T-cell (primary cell): ENCODE measurements around the gene CTSH. TPM values are rescaled to one million over a fixed set of nuclear protein-coding genes. Genes with fewer than 3 reads are reported as not detected.

ENCODE experiments used
- ATAC-seq, 4 experiments: fragments of 200-7000 bp in 3 of 4; fragments of 150-1000 bp in 1 of 4; cut with Tn5 transposase; replicated peaks in 1 of 4; 1 replicate in 3 of 4; 2 replicates in 1 of 4; pipeline ENCODE4 v1.10.0; 2021; ENCODE audit warnings: moderate library complexity in 3 of 4, mild to moderate bottlenecking in 2 of 4, moderate number of reproducible peaks in 1 of 4
- CTCF ChIA-PET, 2 donors: fragments of 300-600 bp; sonication (Branson Sonifier 250); formaldehyde crosslinking; loops; one replicate each; lab custom pipeline; 2022; ENCODE audit warnings: antibody characterized with exemption in 2 of 2; lab: Charles Lee
- POLR2A ChIA-PET, 2 donors: fragments of 300-600 bp; sonication (Branson Sonifier 250); formaldehyde crosslinking; loops; one replicate each; lab custom pipeline; 2022; ENCODE audit warnings: antibody characterized with exemption in 2 of 2; lab: Charles Lee
- DNase-seq, 35 experiments: peaks; one replicate each; pipeline versions ENCODE4 v3.0.0 to v3.0.0-alpha.2; 2013 to 2023
- H3K27ac ChIP-seq: one replicate; pipeline ENCODE4 v1.5.1; 2013; ENCODE audit warnings: low read length
- H3K27me3 ChIP-seq, 2 experiments: replicated peaks in 1 of 2; 1 replicate in 1 of 2; 2 replicates in 1 of 2; pipeline versions ENCODE4 v1.6.1 to v1.7.0; 2013; ENCODE audit warnings: low read length in 1 of 2, mixed read lengths in 1 of 2; ENCODE audit not compliant: control insufficient read depth in 2 of 2, insufficient read depth in 2 of 2; ENCODE audit errors: extremely low read depth in 1 of 2
- H3K36me3 ChIP-seq, 2 donors: 1 replicate in 1 of 2; 2 replicates in 1 of 2; pipeline versions ENCODE4 v1.6.1 to v1.7.0; 2013; ENCODE audit warnings: low read length in 1 of 2; ENCODE audit not compliant: control insufficient read depth in 2 of 2, insufficient read depth in 1 of 2; ENCODE audit errors: extremely low read depth in 1 of 2
- H3K4me1 ChIP-seq, 2 experiments: 1 replicate in 1 of 2; 2 replicates in 1 of 2; pipeline versions ENCODE4 v1.6.1 to v1.7.0; 2013; ENCODE audit warnings: low read length in 2 of 2, mixed read lengths in 1 of 2; ENCODE audit not compliant: insufficient read depth in 2 of 2, control insufficient read depth in 1 of 2; ENCODE audit errors: extremely low read depth in 1 of 2
- H3K4me3 ChIP-seq, 2 donors: 1 replicate in 1 of 2; 2 replicates in 1 of 2; pipeline versions ENCODE4 v1.5.1 to v1.7.0; 2013; ENCODE audit warnings: mild to moderate bottlenecking in 2 of 2, low read length in 1 of 2, moderate library complexity in 1 of 2; ENCODE audit not compliant: control insufficient read depth in 1 of 2; ENCODE audit errors: extremely low read depth in 1 of 2
- H3K9me3 ChIP-seq: 2 replicates; pipeline ENCODE4 v1.7.0; 2013
- H3K27ac Mint-ChIP-seq, 2 donors: one replicate each; pipeline ENCODE4 v1.8.0; 2020 to 2021; ENCODE audit warnings: mild to moderate bottlenecking in 2 of 2, mixed read lengths in 2 of 2
- H3K27me3 Mint-ChIP-seq, 2 donors: one replicate each; pipeline ENCODE4 v1.8.0; 2021 to 2022; ENCODE audit warnings: mixed read lengths in 2 of 2
- H3K36me3 Mint-ChIP-seq: one replicate; pipeline ENCODE4 v1.8.0; 2021; ENCODE audit warnings: mixed read lengths
- H3K4me1 Mint-ChIP-seq, 3 donors: one replicate each; pipeline ENCODE4 v1.8.0; 2020 to 2022; ENCODE audit warnings: mixed read lengths in 3 of 3, mild to moderate bottlenecking in 1 of 3
- H3K4me3 Mint-ChIP-seq, 3 donors: one replicate each; pipeline ENCODE4 v1.8.0; 2020 to 2022; ENCODE audit warnings: mild to moderate bottlenecking in 3 of 3, mixed read lengths in 3 of 3, moderate library complexity in 3 of 3
- H3K9me3 Mint-ChIP-seq, 3 donors: one replicate each; pipeline ENCODE4 v1.8.0; 2020 to 2022; ENCODE audit warnings: mixed read lengths in 3 of 3
- WGBS: methylation state at CpG from one replicate; pipeline ENCODE4 v1.1.5; 2013; ENCODE audit warnings: missing lambda C conversion rate; ENCODE audit not compliant: insufficient coverage; 5-methylcytosine and 5-hydroxymethylcytosine counted together
- total RNA-seq, 35 experiments: library from RNA in 6 of 35; stranded (reverse) in 6 of 35; fragments of 120-200 nt in 1 of 35; gene quantifications; one replicate each; pipeline versions ENCODE4 v1.2.1 to v1.2.4 and lab custom pipeline; 2013 to 2026

Gene CTSH
- total RNA-seq, 5 donors from 2014 or later (not counting 1 experiment from before 2014, with no cell fraction given), result 8.5 to 49.7 (median 19.2) TPM

DNA sequence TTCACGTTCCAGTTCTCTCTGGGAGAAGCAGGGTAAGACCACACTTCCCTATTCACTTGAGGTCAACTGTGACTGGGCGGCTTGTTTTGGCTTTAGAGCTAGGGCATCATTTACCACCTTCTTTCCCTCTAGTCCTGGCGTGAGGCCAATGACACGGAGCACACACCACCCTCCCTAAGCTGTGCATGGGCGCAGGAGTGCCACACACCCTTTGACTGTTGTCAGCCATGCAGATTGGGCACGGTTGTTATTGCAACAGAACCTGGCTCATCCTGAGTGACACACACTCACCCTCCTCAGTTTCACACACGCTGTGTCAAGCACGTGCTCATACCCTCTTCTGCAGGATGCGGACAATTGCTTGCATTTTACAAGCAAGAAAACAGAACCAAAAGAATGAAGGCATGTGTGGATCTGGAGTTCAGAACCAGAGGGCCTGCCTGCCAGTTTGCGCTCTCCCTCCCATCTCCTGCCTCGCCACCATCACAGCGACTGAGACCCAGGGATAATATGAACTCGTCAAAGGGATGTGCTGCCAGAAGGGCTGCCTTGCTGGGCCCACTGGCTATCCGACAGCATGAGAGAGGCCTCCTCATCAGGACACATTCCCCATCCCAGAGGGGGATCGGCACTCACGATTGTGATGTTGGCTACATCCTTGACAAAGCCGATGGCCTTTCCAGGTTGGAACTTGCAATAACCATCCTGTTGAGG, 17.6 kb downstream of the CTSH start:
- H3K27me3 Mint-ChIP-seq, result no peaks in the 10 kb centered on the region
- Histone ChIP-seq H3K4me1 (no peaks in the 10 kb centered on the region), H3K4me3 (no peak overlapping the region), H3K36me3 (peaks cover 7 to 23% of the 10 kb centered on the region in 2 donors), H3K27me3 (no peaks in the 10 kb centered on the region), H3K9me3 (no peaks in the 10 kb centered on the region), H3K27ac (no peak overlapping the region)
- H3K36me3 Mint-ChIP-seq, result peaks cover 13% of the 10 kb centered on the region
- H3K27ac Mint-ChIP-seq, result no peak overlapping the region
- H3K9me3 Mint-ChIP-seq, result no peaks in the 10 kb centered on the region
- DNase-seq, result no peak
- ChIA-PET POLR2A (no interaction called here), CTCF (no interaction called here)
- no peak overlapping the region for H3K4me3 Mint-ChIP-seq
- WGBS, result 98% methylated on average over 11 of the region's 17 CpGs
- peaks cover 0 to 5% (median 2%) of the 10 kb centered on the region in 3 donors for H3K4me1 Mint-ChIP-seq
- no peak for ATAC-seq

DNA sequence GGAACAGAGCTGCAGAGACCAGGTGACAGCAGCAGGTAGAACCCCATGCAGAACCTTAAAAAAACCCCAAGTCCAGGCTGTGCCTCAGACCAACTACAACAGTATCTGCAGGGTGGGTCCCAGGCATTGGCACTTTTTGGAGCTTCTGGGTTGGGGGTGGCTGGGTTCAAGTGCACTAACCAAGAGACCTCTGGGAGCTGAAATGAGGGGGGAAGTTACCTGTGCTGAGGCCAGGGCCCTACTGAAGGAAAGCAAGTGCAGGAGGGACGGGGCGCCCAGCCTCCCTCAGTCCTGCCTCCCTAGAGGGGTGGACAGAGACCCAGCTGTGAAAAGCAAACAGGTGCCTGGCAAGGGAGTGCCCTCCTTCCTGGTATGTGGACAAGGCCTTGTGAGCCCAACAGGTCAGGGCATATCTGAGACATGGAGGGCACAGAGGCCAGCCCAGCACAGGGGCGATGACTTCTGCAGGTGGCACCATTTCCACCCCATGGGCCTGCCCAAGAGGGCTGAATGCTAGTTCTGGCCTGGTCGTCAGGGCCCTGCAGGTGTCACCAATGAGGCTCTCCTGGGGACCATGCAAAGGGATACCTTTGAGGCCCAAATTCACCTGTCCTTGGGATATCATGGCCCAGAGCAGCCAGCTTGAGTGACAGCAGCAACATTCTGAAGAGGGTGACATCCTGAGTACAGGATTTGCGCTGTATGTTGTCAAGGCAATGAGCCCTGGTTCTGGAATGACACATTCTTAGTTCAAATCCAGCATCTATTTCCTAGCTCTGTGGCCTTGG, 18.7 kb downstream of the CTSH start:
- H3K27ac Mint-ChIP-seq, result no peak overlapping the region
- Histone ChIP-seq H3K4me1 (no peaks in the 10 kb centered on the region), H3K4me3 (no peak overlapping the region), H3K9me3 (no peaks in the 10 kb centered on the region), H3K27me3 (no peaks in the 10 kb centered on the region), H3K36me3 (peaks cover 8 to 33% of the 10 kb centered on the region in 2 donors), H3K27ac (no peak overlapping the region)
- CTCF ChIA-PET, result no interaction called here
- H3K36me3 Mint-ChIP-seq, result peaks cover 21% of the 10 kb centered on the region
- H3K4me3 Mint-ChIP-seq, result no peak overlapping the region
- POLR2A ChIA-PET, result no interaction called here
- peaks cover 0 to 5% (median 2%) of the 10 kb centered on the region in 3 donors for H3K4me1 Mint-ChIP-seq
- ATAC-seq (peak in 1 of 4 experiments; percentile 27), DNase-seq (no peak)
- WGBS, result 97% methylated on average over 4 of the region's 5 CpGs
- no peaks in the 10 kb centered on the region for H3K9me3 Mint-ChIP-seq
- no peaks in the 10 kb centered on the region for H3K27me3 Mint-ChIP-seq

DNA sequence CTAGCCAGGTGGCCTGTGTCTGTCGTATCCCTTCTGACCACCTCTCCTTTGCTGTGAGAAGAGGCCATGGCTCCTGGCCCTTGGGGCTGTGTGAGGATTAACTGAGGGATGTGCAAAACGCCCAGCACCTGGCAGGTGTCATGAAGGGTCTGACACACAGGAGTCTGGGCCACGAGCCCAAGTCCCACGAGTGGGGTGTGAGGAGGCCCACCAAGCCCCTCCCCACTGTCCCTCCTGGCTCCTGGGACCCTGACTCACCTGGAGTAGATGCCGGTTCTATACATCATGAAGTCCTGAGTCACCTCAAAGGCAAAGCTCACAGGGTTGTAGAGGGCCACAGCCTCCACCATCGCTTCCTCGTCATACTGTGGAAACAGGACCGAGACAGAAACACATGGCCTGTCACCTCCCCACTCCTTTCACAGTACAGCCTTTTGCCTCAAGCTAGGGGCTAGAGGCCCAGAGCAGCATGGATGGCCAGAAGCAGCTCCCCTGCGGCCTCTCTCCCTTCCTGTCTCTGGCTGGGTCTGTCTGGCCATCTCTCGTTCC, 19.7 kb downstream of the CTSH start:
- Mint-ChIP-seq H3K4me3 (no peak overlapping the region), H3K27ac (no peak overlapping the region), H3K27me3 (no peaks in the 10 kb centered on the region), H3K4me1 (peaks cover 0 to 5% (median 2%) of the 10 kb centered on the region in 3 donors), H3K9me3 (no peaks in the 10 kb centered on the region), H3K36me3 (peaks cover 23% of the 10 kb centered on the region)
- WGBS, result 90% methylated on average over 7 of the region's 10 CpGs
- Histone ChIP-seq H3K27me3 (no peaks in the 10 kb centered on the region), H3K9me3 (no peaks in the 10 kb centered on the region), H3K4me3 (no peak overlapping the region), H3K27ac (no peak overlapping the region), H3K4me1 (no peaks in the 10 kb centered on the region), H3K36me3 (peaks cover 9 to 36% of the 10 kb centered on the region in 2 donors)
- DNase-seq, result no peak
- CTCF ChIA-PET, result no interaction called here
- POLR2A ChIA-PET, result no interaction called here
- no peak for ATAC-seq

DNA sequence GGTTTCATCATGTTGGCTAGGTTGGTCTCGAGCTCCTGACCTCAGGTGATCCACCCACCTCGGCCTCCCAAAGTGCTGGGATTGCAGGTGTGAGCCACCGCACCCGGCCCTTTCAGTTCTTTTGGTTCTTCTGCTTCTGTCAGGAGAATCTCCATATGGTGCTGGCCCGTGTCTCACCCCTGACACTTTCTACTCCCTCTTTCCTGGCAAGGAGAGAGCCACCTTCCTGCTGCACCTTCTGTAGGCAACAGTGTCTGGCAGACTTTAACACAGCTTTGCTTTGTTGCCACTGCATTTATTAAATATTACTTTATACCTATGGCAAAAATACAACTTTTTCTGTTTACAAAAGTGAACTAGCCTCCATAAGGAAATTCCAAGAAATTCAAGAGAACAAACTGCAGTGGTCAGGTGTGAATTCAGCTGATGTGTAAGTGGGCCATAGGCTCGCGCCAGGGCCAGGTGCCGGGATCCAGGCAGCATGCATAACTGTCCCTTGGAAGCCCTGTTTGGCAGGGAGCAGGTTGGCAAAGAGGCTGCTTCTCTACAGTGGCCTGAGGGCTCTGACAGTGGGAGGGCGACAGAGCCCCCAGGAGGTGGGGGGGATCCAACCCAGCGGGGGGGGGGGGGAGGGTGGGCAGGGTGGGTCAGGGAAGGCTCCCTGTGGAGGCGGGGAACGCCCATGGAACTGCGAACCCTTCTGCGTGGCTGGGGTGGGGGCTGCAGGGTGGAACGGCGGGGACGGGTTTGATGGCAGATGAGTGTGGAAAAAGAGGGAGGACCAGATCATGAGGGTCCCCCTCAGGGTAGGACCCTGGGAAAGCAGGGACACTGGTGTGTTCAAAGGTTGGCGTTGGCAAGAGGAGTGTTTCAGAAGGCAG, 21.1 kb downstream of the CTSH start:
- Mint-ChIP-seq H3K4me1 (peaks cover 0 to 5% (median 2%) of the 10 kb centered on the region in 3 donors), H3K36me3 (peaks cover 28% of the 10 kb centered on the region), H3K4me3 (no peak overlapping the region), H3K27me3 (no peaks in the 10 kb centered on the region), H3K9me3 (no peaks in the 10 kb centered on the region), H3K27ac (no peak overlapping the region)
- Histone ChIP-seq H3K9me3 (no peaks in the 10 kb centered on the region), H3K4me1 (no peaks in the 10 kb centered on the region), H3K4me3 (no peak overlapping the region), H3K36me3 (peaks cover 23 to 48% of the 10 kb centered on the region in 2 donors), H3K27ac (no peak overlapping the region), H3K27me3 (no peaks in the 10 kb centered on the region)
- no peak for DNase-seq
- POLR2A ChIA-PET, result no interaction called here
- no peak for ATAC-seq
- CTCF ChIA-PET, result no interaction called here
- WGBS, result 96% methylated on average over 9 of the region's 18 CpGs

DNA sequence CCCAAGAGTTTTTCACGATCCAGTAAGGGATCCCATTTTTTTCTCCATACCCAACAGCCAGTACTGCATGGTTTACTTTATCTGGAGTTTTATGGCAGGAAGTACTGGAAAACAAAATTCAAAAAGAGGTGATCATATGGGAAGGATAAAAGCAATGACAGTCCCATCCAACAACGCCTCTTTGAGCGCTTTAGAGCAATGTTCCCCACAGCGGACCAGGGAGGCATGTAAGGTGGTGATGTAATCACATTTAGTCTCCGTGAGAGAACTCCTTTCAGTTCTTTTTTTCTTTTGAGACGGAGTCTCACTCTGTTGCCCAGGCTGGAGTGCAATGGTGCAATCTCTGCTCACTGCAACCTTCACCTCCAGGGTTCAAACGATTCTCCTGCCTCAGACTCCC, 21.8 kb downstream of the CTSH start:
- no peak for ATAC-seq
- Histone ChIP-seq H3K27me3 (no peaks in the 10 kb centered on the region), H3K4me1 (no peaks in the 10 kb centered on the region), H3K9me3 (no peaks in the 10 kb centered on the region), H3K27ac (no peak overlapping the region), H3K36me3 (peaks cover 23 to 52% of the 10 kb centered on the region in 2 donors), H3K4me3 (no peak overlapping the region)
- H3K36me3 Mint-ChIP-seq, result peaks cover 31% of the 10 kb centered on the region
- H3K4me3 Mint-ChIP-seq, result no peak overlapping the region
- H3K9me3 Mint-ChIP-seq, result no peaks in the 10 kb centered on the region
- H3K27me3 Mint-ChIP-seq, result no peaks in the 10 kb centered on the region
- ChIA-PET POLR2A (no interaction called here), CTCF (no interaction called here)
- H3K27ac Mint-ChIP-seq, result no peak overlapping the region
- no CpG with 5 or more reads among the region's 7 CpGs for WGBS
- peaks cover 0 to 5% (median 2%) of the 10 kb centered on the region in 3 donors for H3K4me1 Mint-ChIP-seq
- no peak for DNase-seq

DNA sequence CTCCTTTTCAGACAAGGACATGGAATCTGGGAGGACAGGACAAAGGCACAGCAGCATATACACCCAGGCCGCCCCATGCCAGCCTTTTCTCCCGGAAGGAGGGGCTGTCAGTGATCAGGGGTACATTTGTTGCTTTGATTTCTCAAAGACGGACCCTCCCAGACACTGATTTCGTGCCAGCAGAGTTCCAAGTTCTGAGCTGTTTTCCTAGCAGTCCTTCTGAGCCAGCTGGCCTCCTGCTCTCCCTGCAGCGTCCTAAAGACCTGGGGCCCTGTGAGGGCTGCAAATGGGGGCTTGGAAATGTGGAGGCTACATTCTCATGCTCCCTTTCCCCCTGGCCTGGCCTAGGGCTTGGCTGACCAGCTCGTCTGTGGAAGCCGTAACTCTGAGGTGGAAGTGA, 22.3 kb downstream of the CTSH start:
- Mint-ChIP-seq H3K4me3 (no peak overlapping the region), H3K36me3 (peaks cover 33% of the 10 kb centered on the region), H3K27me3 (no peaks in the 10 kb centered on the region), H3K9me3 (no peaks in the 10 kb centered on the region), H3K4me1 (peaks cover 0 to 2% (median under 1%) of the 10 kb centered on the region in 3 donors), H3K27ac (no peak overlapping the region)
- POLR2A ChIA-PET, result no interaction called here
- DNase-seq, result no peak
- H3K9me3 ChIP-seq, result no peaks in the 10 kb centered on the region
- no peak overlapping the region for H3K27ac ChIP-seq
- WGBS, result 97% methylated on average over 3 of the region's 7 CpGs
- no peaks in the 10 kb centered on the region for H3K4me1 ChIP-seq
- peaks cover 23 to 55% of the 10 kb centered on the region in 2 donors for H3K36me3 ChIP-seq
- no peak overlapping the region for H3K4me3 ChIP-seq
- peak in 1 of 4 experiments; percentile 30 for ATAC-seq
- H3K27me3 ChIP-seq, result no peaks in the 10 kb centered on the region
- CTCF ChIA-PET, result interaction anchor here in 1 of 2 donors (0.6 kb wide), 1 partner anchor 85 kb away, joined by 3 read pairs; no protein-coding TSS in a partner anchor
